Endothelial cell of umbilical vein (primary cell): Measurements from ENCODE around the gene DBNDD2. TPM values are rescaled to one million over a fixed set of nuclear protein-coding genes. Genes with fewer than 3 reads are reported as not detected.

Experiments
- Bru-seq: library from RNA; stranded (reverse); fragments of 400-500 nt; gene quantifications from one replicate; lab custom pipeline; 2021; lab: Mats Ljungman, UMichigan
- BruChase-seq, 2 experiments: library from RNA; stranded (reverse); fragments of 400-500 nt; gene quantifications; one replicate each; lab custom pipeline; 2021; lab: Mats Ljungman, UMichigan
- BruUV-seq: library from RNA; stranded (reverse); fragments of 400-500 nt; replicated peaks from 2 replicates; lab custom pipeline; 2021; lab: Mats Ljungman, UMichigan
- CTCF ChIA-PET: fragments of 300-600, 350-600 bp; sonication (Branson Sonifier 250); formaldehyde crosslinking; loops from one replicate; lab custom pipeline; 2021; ENCODE audit warnings: antibody characterized with exemption, inconsistent platforms; lab: Charles Lee
- POLR2A ChIA-PET: fragments of 300-600, 350-600 bp; sonication (Branson Sonifier 250); formaldehyde crosslinking; loops from one replicate; lab custom pipeline; 2021; ENCODE audit warnings: antibody characterized with exemption, inconsistent platforms; lab: Charles Lee
- DNase-seq: peaks from one replicate; pipeline ENCODE4 v3.0.0-alpha.2; 2011; ENCODE audit warnings: low read depth, low spot score
- FAIRE-seq: peaks from 2 replicates; lab custom pipeline; 2011; peaks lifted over from hg19 to GRCh38; lab: Jason Lieb, UNC
- H2AFZ ChIP-seq: 2 replicates; pipeline ENCODE4 v1.6.0; 2012; ENCODE audit warnings: low read depth, low read length, control low read depth, inconsistent platforms
- H3K27ac ChIP-seq: 2 replicates; pipeline ENCODE4 v1.5.1; 2011; ENCODE audit warnings: low read depth, mild to moderate bottlenecking, control low read depth, low read length, moderate library complexity; ENCODE audit not compliant: insufficient read depth
- H3K27me3 ChIP-seq, 2 experiments: 2 replicates each; pipeline versions ENCODE4 v1.6.0 to v1.6.1; 2011; ENCODE audit warnings: low read length in 2 of 2, mixed read lengths in 1 of 2; ENCODE audit not compliant: control insufficient read depth in 2 of 2, insufficient read depth in 2 of 2
- H3K36me3 ChIP-seq, 2 experiments: 2 replicates in 1 of 2; 3 replicates in 1 of 2; pipeline ENCODE4 v1.5.1; 2011; ENCODE audit warnings: low read length in 2 of 2, mild to moderate bottlenecking in 1 of 2, moderate library complexity in 1 of 2; ENCODE audit not compliant: control insufficient read depth in 2 of 2, insufficient read depth in 2 of 2; ENCODE audit errors: extremely low read depth in 1 of 2
- H3K4me1 ChIP-seq: 3 replicates; pipeline ENCODE4 v1.5.1; 2011; ENCODE audit warnings: mild to moderate bottlenecking, low read length; ENCODE audit not compliant: control insufficient read depth, insufficient read depth; ENCODE audit errors: extremely low read depth
- H3K4me2 ChIP-seq: 2 replicates; pipeline ENCODE4 v1.6.1; 2011; ENCODE audit warnings: low read length, control low read depth, mixed read lengths; ENCODE audit not compliant: insufficient read depth
- H3K4me3 ChIP-seq, 3 experiments: fragments of 200-600 bp in 1 of 3; sonication (generic), shearing (Covaris generic) in 1 of 3; replicated peaks in 1 of 3; 2 replicates each; pipeline ENCODE4 v1.5.1; 2011 to 2016; ENCODE audit warnings: control low read depth in 3 of 3, low read length in 3 of 3, mild to moderate bottlenecking in 2 of 3, inconsistent platforms in 1 of 3, low read depth in 1 of 3, moderate library complexity in 1 of 3; ENCODE audit not compliant: insufficient read depth in 1 of 3
- H3K79me2 ChIP-seq: 2 replicates; pipeline ENCODE4 v1.6.0; 2012; ENCODE audit warnings: low read length, inconsistent platforms; ENCODE audit not compliant: control insufficient read depth, insufficient read depth
- H3K9ac ChIP-seq: replicated peaks from 2 replicates; pipeline ENCODE3; 2011; ENCODE audit warnings: low read length, control low read depth; ENCODE audit not compliant: insufficient read depth; ENCODE audit errors: extremely low read depth
- H3K9me1 ChIP-seq: replicated peaks from 3 replicates; pipeline ENCODE4 v1.6.0; 2011; ENCODE audit warnings: mild to moderate bottlenecking, low read length; ENCODE audit not compliant: control insufficient read depth, insufficient read depth; ENCODE audit errors: extremely low read depth
- H3K9me3 ChIP-seq: replicated peaks from 2 replicates; pipeline ENCODE4 v1.5.1; 2012; ENCODE audit warnings: low read length, inconsistent platforms; ENCODE audit not compliant: control insufficient read depth, insufficient read depth
- H4K20me1 ChIP-seq: replicated peaks from 2 replicates; pipeline ENCODE3; 2011; ENCODE audit warnings: mild to moderate bottlenecking, low read length; ENCODE audit not compliant: control insufficient read depth, insufficient read depth; ENCODE audit errors: extremely low read depth
- EZH2 ChIP-seq: IDR thresholded peaks from 2 replicates; pipeline ENCODE4 v1.6.1; 2012; ENCODE audit warnings: borderline replicate concordance, low read depth, mild to moderate bottlenecking, moderate library complexity, low read length, inconsistent platforms; ENCODE audit not compliant: severe bottlenecking
- FOS ChIP-seq: IDR thresholded peaks from 2 replicates; pipeline ENCODE4 v1.6.1; 2011; ENCODE audit warnings: mild to moderate bottlenecking, low read length, moderate library complexity, borderline replicate concordance; ENCODE audit not compliant: insufficient read depth
- GATA2 ChIP-seq: IDR thresholded peaks from 2 replicates; pipeline ENCODE4 v1.7.0; 2011; ENCODE audit warnings: low read depth, mild to moderate bottlenecking, moderate library complexity, mixed read lengths, low read length; ENCODE audit not compliant: insufficient read length, insufficient read depth
- JUN ChIP-seq: IDR thresholded peaks from 2 replicates; pipeline ENCODE4 v1.6.1; 2011; ENCODE audit warnings: borderline replicate concordance, low read depth; ENCODE audit not compliant: insufficient read length, insufficient read depth
- MYC ChIP-seq: IDR thresholded peaks from one replicate; pipeline ENCODE4 v1.6.1; 2011; ENCODE audit warnings: mild to moderate bottlenecking, low read depth, low read length
- POLR2A ChIP-seq: IDR thresholded peaks from 2 replicates; pipeline ENCODE4 v1.6.1; 2012; ENCODE audit warnings: low read depth, mild to moderate bottlenecking, control low read depth, low read length
- POLR2AphosphoS5 ChIP-seq: IDR thresholded peaks from 2 replicates; pipeline ENCODE4 v1.6.1; 2012; ENCODE audit warnings: low read depth, mild to moderate bottlenecking, control low read depth, low read length, moderate library complexity; ENCODE audit not compliant: insufficient read depth
- dilution Hi-C: fragments of 300-500 bp; cut with MboI; formaldehyde crosslinking; loops from one replicate; pipeline ENCODE4 v1.15.0; 2019; ENCODE audit warnings: low sequenced_read_pairs; ENCODE audit not compliant: extremely low pct_ligation_motif_present
- intact Hi-C: fragments of 100-400 bp; cut with micrococcal nuclease; formaldehyde crosslinking; loops from one replicate; pipeline ENCODE4 v1.10.0; 2022
- long read RNA-seq: library from polyadenylated mRNA; stranded (forward); transcript quantifications from one replicate; pipeline ENCODE4 v2.0.0, GENCODE V29; 2021
- polyA minus RNA-seq, 3 experiments: library from RNA; depleted of rRNA, polyadenylated mRNA; stranded (reverse); fragments of >200 nt; gene quantifications; 1 replicate in 1 of 3; 2 replicates in 2 of 3; pipeline ENCODE4 v1.2.3, GENCODE V29; 2011
- polyA plus RNA-seq, 4 experiments: library from polyadenylated mRNA; depleted of rRNA in 3 of 4; stranded (reverse) in 3 of 4; unstranded in 1 of 4; fragments of >200 nt; gene quantifications; 2 replicates each; pipeline versions ENCODE4 v1.2.1 to v1.2.3, GENCODE V29; 2011 to 2012; ENCODE audit warnings: missing spikeins in 1 of 4
- total RNA-seq: library from RNA; stranded (reverse); gene quantifications from 2 replicates; pipeline ENCODE4 v1.2.3, GENCODE V29; 2021
- TF ChIP-seq, protein P1 (sequence below): IDR thresholded peaks from 2 replicates; pipeline ENCODE4 v1.6.1; 2011; ENCODE audit not compliant: insufficient read depth, insufficient read length
- TF ChIP-seq, protein P2 (sequence below), 2 donors: IDR thresholded peaks; 1 replicate in 1 of 2; 2 replicates in 1 of 2; pipeline ENCODE4 v1.5.1; 2011; ENCODE audit warnings: low read length in 2 of 2, mild to moderate bottlenecking in 2 of 2, moderate library complexity in 2 of 2, control low read depth in 1 of 2, inconsistent platforms in 1 of 2, low read depth in 1 of 2; ENCODE audit not compliant: insufficient read depth in 1 of 2; ENCODE audit errors: extremely low read depth in 1 of 2

Gene DBNDD2, protein sequence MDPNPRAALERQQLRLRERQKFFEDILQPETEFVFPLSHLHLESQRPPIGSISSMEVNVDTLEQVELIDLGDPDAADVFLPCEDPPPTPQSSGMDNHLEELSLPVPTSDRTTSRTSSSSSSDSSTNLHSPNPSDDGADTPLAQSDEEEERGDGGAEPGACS
- total RNA-seq (15.6 and 16.3 TPM in 2 replicates), polyA plus RNA-seq (27.9 and 28.7 TPM in 2 replicates), polyA minus RNA-seq (11.2 and 16.2 TPM in 2 replicates), Bru-seq, nascent RNA (percentile 40 among the genes with signal in this experiment), BruChase-seq, experiment 1, labeled RNA remaining after a 6-hour chase (percentile 70 among the genes with signal in this experiment), BruChase-seq, experiment 2, labeled RNA remaining after a 2-hour chase (percentile 55 among the genes with signal in this experiment)
- 19.5 and 20.9 TPM in 2 replicates for polyA plus RNA-seq (2011; cell fraction: cytosol; rRNA removed)
- polyA plus RNA-seq (2011; cell fraction: nucleus; rRNA removed), result 9.2 and 9.7 TPM in 2 replicates
- polyA plus RNA-seq (2012), result 8.6 and 12.3 TPM in 2 replicates
- polyA minus RNA-seq (2011; cell fraction: cytosol; rRNA and poly(A)+ RNA removed), result 1.8 TPM
- polyA minus RNA-seq (2011; cell fraction: nucleus; rRNA and poly(A)+ RNA removed), result 4.0 and 4.8 TPM in 2 replicates
- long read RNA-seq, transcript DBNDD2-202 (4 exons, 1,078 nt), result major isoform, 26 of 30 reads
- long read RNA-seq, partial matches to known transcripts, result 0 of 30 reads
- long read RNA-seq, other reads (novel, unspliced or antisense), result 1 of 30 reads

DNA sequence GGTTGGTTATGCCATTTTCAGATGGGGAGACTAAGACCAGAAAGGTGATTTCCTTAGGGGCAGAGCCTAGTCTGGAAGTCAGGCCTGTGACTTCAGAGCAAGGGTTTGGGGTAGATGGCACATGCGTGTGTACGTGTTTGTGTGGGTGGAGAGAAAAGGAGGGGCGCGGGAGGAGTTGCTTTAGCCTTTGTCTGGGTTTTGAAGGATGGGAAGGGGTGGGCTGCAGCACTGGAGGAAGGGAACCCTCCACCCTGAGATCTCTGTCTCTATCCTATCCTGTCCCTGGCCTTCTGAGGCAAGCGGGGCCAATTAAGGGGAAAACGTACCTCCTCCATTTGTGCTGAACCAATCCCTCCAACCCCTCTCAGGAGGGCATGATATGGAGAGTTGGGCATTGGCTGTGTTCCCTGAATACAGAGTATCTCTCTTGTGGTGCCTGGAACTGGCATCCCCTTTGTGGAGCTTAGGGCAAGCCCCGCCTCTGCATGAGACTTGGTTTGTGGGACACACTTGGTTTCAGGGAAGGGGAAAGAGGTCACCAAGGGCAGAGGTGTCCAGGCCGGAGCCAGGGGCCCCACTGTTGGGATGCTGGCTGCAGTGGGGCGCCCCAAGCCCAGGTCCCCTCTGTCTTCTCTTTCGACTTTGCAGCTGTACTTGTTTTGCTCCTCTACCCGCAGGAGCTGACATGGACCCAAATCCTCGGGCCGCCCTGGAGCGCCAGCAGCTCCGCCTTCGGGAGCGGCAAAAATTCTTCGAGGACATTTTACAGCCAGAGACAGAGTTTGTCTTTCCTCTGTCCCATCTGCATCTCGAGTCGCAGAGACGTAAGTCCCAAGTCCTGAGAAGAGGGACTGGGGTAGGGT, at the start of gene DBNDD2:
Gene DBNDD2 (plus strand): TSS at position 507 of the 863 bp plus-strand sequence. CDS start 179 bp downstream, at position 686.
- BruUV-seq, result no TSS peak
- H3K9ac ChIP-seq, result no peak within 1 kb of the TSS
- H3K79me2 ChIP-seq, result no peaks in the 10 kb centered on the region
- POLR2A ChIA-PET, result interaction anchor here (0.6 to 1.5 kb wide), 2 partner anchors 8 to 12 kb away, joined by 3 to 5 read pairs; partner anchors contain the start of gene PIGT
- H3K4me1 ChIP-seq, result peaks cover 3% of the 10 kb centered on the region
- no peaks in the 10 kb centered on the region for H3K9me3 ChIP-seq
- no peaks in the 10 kb centered on the region for H4K20me1 ChIP-seq
- CTCF ChIA-PET, result interaction anchor here (0.9 to 3.6 kb wide), 9 partner anchors 10 to 96 kb away, joined by 3 to 32 read pairs (median 4); partner anchors contain the start of gene SYS1
- peak within 1 kb of the TSS; percentile 7 to 85 (median 36) for H3K4me3 ChIP-seq
- peaks cover 6% of the 10 kb centered on the region in 2 experiments for H3K27me3 ChIP-seq
- dilution Hi-C loops (no loop called here), intact Hi-C loops (no loop called here)
- no peak within 1 kb of the TSS for H3K27ac ChIP-seq
- peak within 1 kb of the TSS; percentile 83 for H2AFZ ChIP-seq
- no peak for FAIRE-seq
- no peaks in the 10 kb centered on the region for H3K9me1 ChIP-seq
- TF ChIP-seq EZH2 (no peak), JUN (no peak), MYC (no peak), FOS (no peak), POLR2AphosphoS5 (no peak), POLR2A (no peak), GATA2 (no peak)
- TF ChIP-seq, protein P1, sequence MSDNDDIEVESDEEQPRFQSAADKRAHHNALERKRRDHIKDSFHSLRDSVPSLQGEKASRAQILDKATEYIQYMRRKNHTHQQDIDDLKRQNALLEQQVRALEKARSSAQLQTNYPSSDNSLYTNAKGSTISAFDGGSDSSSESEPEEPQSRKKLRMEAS, result no peak
- TF ChIP-seq, protein P2, sequence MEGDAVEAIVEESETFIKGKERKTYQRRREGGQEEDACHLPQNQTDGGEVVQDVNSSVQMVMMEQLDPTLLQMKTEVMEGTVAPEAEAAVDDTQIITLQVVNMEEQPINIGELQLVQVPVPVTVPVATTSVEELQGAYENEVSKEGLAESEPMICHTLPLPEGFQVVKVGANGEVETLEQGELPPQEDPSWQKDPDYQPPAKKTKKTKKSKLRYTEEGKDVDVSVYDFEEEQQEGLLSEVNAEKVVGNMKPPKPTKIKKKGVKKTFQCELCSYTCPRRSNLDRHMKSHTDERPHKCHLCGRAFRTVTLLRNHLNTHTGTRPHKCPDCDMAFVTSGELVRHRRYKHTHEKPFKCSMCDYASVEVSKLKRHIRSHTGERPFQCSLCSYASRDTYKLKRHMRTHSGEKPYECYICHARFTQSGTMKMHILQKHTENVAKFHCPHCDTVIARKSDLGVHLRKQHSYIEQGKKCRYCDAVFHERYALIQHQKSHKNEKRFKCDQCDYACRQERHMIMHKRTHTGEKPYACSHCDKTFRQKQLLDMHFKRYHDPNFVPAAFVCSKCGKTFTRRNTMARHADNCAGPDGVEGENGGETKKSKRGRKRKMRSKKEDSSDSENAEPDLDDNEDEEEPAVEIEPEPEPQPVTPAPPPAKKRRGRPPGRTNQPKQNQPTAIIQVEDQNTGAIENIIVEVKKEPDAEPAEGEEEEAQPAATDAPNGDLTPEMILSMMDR (IDR thresholded peaks at IDR 0.05; ENCODE audit: extremely low read depth in 1 of 2, insufficient read depth in 1 of 2, low read depth in 1 of 2, low read length in 2 of 2), result no peak
- no peak for DNase-seq
- H3K36me3 ChIP-seq, result peaks cover 0 to 3% of the 10 kb centered on the region in 2 experiments
- H3K4me2 ChIP-seq, result peak within 1 kb of the TSS; percentile 74
